ENCODE measurements around the gene GPR39.

GRCh38 chr2:132420816-132421805 lies 4.5 kb downstream of the GPR39 start:
- no peak for TF ChIP-seq CTCF (IDR thresholded peaks at IDR 0.05; ENCODE audit: insufficient read depth, low read length, poor library complexity, severe bottlenecking)
- TF ChIP-seq EZH2phosphoT487 (conservative IDR thresholded peaks at IDR 0.05; ENCODE audit: low read length), result no peak
